Fibroblast of lung (primary cell): ENCODE data around the gene ATP5PF. TPM values are rescaled to one million over a fixed set of nuclear protein-coding genes. Genes with fewer than 3 reads are reported as not detected.

Source experiments
- DNase-seq, 2 donors: peaks; one replicate each; pipeline versions ENCODE4 v3.0.0 to v3.0.0-alpha.2; 2010; ENCODE audit warnings: low read depth in 2 of 2
- H2AFZ ChIP-seq: 2 replicates; pipeline ENCODE4 v1.5.1; 2012; ENCODE audit warnings: low read length, control low read depth, inconsistent platforms
- H3K27ac ChIP-seq: 2 replicates; pipeline ENCODE4 v1.5.1; 2011; ENCODE audit warnings: low read length, control low read depth; ENCODE audit not compliant: insufficient read depth
- H3K27me3 ChIP-seq: 2 replicates; pipeline ENCODE4 v1.5.1; 2011; ENCODE audit warnings: mild to moderate bottlenecking, low read length; ENCODE audit not compliant: control insufficient read depth, insufficient read depth
- H3K36me3 ChIP-seq: 2 replicates; pipeline ENCODE4 v1.5.1; 2011; ENCODE audit warnings: low read length; ENCODE audit not compliant: control insufficient read depth, insufficient read depth
- H3K4me1 ChIP-seq: 2 replicates; pipeline ENCODE4 v1.5.1; 2011; ENCODE audit warnings: low read length; ENCODE audit not compliant: control insufficient read depth, insufficient read depth; ENCODE audit errors: extremely low read depth
- H3K4me2 ChIP-seq: 2 replicates; pipeline ENCODE4 v1.5.1; 2011; ENCODE audit warnings: low read length, control low read depth; ENCODE audit not compliant: insufficient read depth; ENCODE audit errors: extremely low read depth
- H3K4me3 ChIP-seq, 4 experiments: fragments of 200-600 bp in 1 of 4; sonication (generic) in 1 of 4; replicated peaks in 1 of 4; 2 replicates each; pipeline ENCODE4 v1.5.1; 2011 to 2016; ENCODE audit warnings: low read length in 4 of 4, low read depth in 3 of 4, mild to moderate bottlenecking in 3 of 4, control low read depth in 2 of 4, inconsistent platforms in 1 of 4, mixed read lengths in 1 of 4; ENCODE audit not compliant: insufficient read depth in 1 of 4; ENCODE audit errors: control extremely low read depth in 1 of 4
- H3K79me2 ChIP-seq: 2 replicates; pipeline ENCODE4 v1.5.1; 2012; ENCODE audit warnings: mild to moderate bottlenecking, low read length, inconsistent platforms; ENCODE audit not compliant: control insufficient read depth, insufficient read depth
- H3K9ac ChIP-seq: 2 replicates; pipeline ENCODE4 v1.5.1; 2011; ENCODE audit warnings: mild to moderate bottlenecking, low read length, control low read depth; ENCODE audit not compliant: insufficient read depth
- H3K9me3 ChIP-seq: 2 replicates; pipeline ENCODE4 v1.5.1; 2012; ENCODE audit warnings: low read depth, low read length; ENCODE audit not compliant: control insufficient read depth, insufficient read depth
- H4K20me1 ChIP-seq: 2 replicates; pipeline ENCODE4 v1.5.1; 2011; ENCODE audit warnings: low read length; ENCODE audit not compliant: control insufficient read depth, insufficient read depth; ENCODE audit errors: extremely low read depth
- EZH2 ChIP-seq: IDR thresholded peaks from 2 replicates; pipeline ENCODE4 v1.5.1; 2012; ENCODE audit warnings: low read length, control low read depth, mild to moderate bottlenecking; ENCODE audit errors: missing control alignments
- polyA plus RNA-seq, 2 donors: library from polyadenylated mRNA; depleted of rRNA in 1 of 2; stranded (reverse) in 1 of 2; unstranded in 1 of 2; fragments of >200 nt; gene quantifications; 2 replicates each; pipeline ENCODE4 v1.2.1, GENCODE V29; 2011 to 2012; ENCODE audit warnings: missing spikeins in 1 of 2
- total RNA-seq: library from RNA; depleted of rRNA; stranded (reverse); fragments of >200 nt; gene quantifications from 2 replicates; pipeline ENCODE4 v1.2.1, GENCODE V29; 2014
- TF ChIP-seq, protein P1 (sequence below), 2 donors: IDR thresholded peaks in 1 of 2; conservative IDR thresholded peaks in 1 of 2; 1 replicate in 1 of 2; 2 replicates in 1 of 2; pipeline ENCODE4 v1.5.1; 2011 to 2012; ENCODE audit warnings: low read length in 2 of 2, control low read depth in 1 of 2, inconsistent platforms in 1 of 2, low read depth in 1 of 2, mild to moderate bottlenecking in 1 of 2

The ATP5PF gene
- total and polyA plus RNA-seq, 2 donors (not counting 1 experiment from before 2014, with no cell fraction given) = 46.6 to 260 TPM

DNA sequence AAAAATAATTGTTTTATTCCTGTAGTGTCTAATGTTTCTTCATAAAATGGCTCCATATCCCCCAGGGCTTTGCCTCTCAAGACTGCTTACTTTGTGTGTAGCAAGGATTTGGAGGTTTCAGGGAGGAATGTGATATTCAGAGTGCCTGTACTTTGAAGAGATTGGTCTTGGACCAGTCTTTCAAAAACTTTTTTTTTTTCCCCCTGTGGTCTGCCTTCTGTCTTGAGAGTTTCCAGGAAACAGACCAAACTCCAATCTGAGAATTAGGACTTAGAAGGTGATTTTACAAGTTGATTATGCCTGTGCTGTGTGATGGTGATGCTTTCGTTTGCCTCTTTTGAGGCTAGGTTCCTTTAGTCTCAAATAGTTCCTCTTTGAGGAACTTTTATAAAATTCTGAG lies 26.0 kb upstream of the ATP5PF start:
- H4K20me1 ChIP-seq = no peaks in the 10 kb centered on the region
- no peak overlapping the region for H3K4me3 ChIP-seq
- no peak overlapping the region for H3K4me2 ChIP-seq
- H3K36me3 ChIP-seq = peaks cover 2% of the 10 kb centered on the region
- H2AFZ ChIP-seq = no peak overlapping the region
- H3K9ac ChIP-seq = no peak overlapping the region
- TF ChIP-seq EZH2 = no peak
- H3K79me2 ChIP-seq = no peaks in the 10 kb centered on the region
- no peak overlapping the region for H3K27ac ChIP-seq
- H3K9me3 ChIP-seq = no peaks in the 10 kb centered on the region
- H3K27me3 ChIP-seq = no peaks in the 10 kb centered on the region
- H3K4me1 ChIP-seq = no peaks in the 10 kb centered on the region
- DNase-seq = no peak

DNA sequence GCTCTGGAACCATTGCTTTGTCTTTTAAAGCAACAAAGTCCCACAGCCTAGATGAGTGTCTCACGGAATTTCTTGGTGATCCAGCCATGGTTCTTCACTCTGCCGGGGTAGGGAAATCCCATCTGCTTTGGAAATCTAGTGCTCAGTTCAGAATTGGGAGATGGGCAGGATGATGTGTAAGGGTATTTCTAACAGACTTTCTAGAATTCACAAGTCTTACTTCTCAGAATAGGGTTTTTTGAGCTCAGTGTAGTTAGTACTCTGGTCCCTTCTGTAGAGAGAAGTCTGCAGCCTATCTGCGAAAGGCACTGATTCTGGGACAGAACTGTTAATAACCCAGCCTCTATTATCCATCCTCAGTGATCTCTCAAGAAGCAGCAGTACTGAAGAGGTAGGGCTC lies 25.4 kb upstream of the ATP5PF start:
- Histone ChIP-seq H3K4me1 (no peaks in the 10 kb centered on the region), H3K4me2 (no peak overlapping the region), H3K79me2 (no peaks in the 10 kb centered on the region), H3K4me3 (no peak overlapping the region), H2AFZ (no peak overlapping the region), H4K20me1 (no peaks in the 10 kb centered on the region), H3K36me3 (peaks cover 2% of the 10 kb centered on the region), H3K9ac (no peak overlapping the region), H3K9me3 (no peaks in the 10 kb centered on the region), H3K27me3 (no peaks in the 10 kb centered on the region), H3K27ac (no peak overlapping the region)
- TF ChIP-seq EZH2 = no peak
- TF ChIP-seq, protein P1, sequence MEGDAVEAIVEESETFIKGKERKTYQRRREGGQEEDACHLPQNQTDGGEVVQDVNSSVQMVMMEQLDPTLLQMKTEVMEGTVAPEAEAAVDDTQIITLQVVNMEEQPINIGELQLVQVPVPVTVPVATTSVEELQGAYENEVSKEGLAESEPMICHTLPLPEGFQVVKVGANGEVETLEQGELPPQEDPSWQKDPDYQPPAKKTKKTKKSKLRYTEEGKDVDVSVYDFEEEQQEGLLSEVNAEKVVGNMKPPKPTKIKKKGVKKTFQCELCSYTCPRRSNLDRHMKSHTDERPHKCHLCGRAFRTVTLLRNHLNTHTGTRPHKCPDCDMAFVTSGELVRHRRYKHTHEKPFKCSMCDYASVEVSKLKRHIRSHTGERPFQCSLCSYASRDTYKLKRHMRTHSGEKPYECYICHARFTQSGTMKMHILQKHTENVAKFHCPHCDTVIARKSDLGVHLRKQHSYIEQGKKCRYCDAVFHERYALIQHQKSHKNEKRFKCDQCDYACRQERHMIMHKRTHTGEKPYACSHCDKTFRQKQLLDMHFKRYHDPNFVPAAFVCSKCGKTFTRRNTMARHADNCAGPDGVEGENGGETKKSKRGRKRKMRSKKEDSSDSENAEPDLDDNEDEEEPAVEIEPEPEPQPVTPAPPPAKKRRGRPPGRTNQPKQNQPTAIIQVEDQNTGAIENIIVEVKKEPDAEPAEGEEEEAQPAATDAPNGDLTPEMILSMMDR (conservative IDR thresholded peaks at IDR 0.05 in 1 of 2, IDR thresholded peaks at IDR 0.05 in 1 of 2; ENCODE audit: low read depth in 1 of 2, low read length in 2 of 2) = no peak
- DNase-seq = no peak

DNA sequence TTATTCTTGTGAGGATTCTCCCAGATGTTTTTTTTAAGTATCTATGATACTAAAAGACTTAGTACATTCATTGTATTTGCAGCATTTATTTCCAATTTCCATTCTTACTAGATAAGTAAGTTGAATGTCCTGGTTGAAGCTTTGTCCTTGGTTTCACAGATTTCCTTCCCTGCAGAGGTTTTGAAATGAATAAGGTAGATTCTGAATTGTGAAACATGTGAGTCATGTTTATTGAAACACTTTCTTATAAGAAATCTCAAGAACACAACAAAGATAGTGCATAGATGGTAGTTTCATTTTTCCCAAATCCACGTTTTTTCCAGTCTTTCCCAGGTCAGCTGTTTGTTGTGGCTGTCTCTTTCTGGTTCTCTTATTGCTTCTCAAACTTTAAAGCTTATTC lies 24.9 kb upstream of the ATP5PF start:
- H3K79me2 ChIP-seq = no peaks in the 10 kb centered on the region
- no peaks in the 10 kb centered on the region for H3K9me3 ChIP-seq
- no peaks in the 10 kb centered on the region for H4K20me1 ChIP-seq
- no peak overlapping the region for H2AFZ ChIP-seq
- no peaks in the 10 kb centered on the region for H3K27me3 ChIP-seq
- TF ChIP-seq, protein P1 (conservative IDR thresholded peaks at IDR 0.05 in 1 of 2, IDR thresholded peaks at IDR 0.05 in 1 of 2; ENCODE audit: low read depth in 1 of 2, low read length in 2 of 2) = no peak
- TF ChIP-seq EZH2 = no peak
- H3K27ac ChIP-seq = no peak overlapping the region
- DNase-seq = peak in 1 of 2 donors; percentile 21
- no peaks in the 10 kb centered on the region for H3K4me1 ChIP-seq
- H3K4me3 ChIP-seq = no peak overlapping the region
- H3K4me2 ChIP-seq = no peak overlapping the region
- H3K36me3 ChIP-seq = peaks cover 2% of the 10 kb centered on the region
- no peak overlapping the region for H3K9ac ChIP-seq
